NCI-H460 (cell line): ENCODE results near the gene ACSF2. TPM values are rescaled to one million over a fixed set of nuclear protein-coding genes. Genes with fewer than 3 reads are reported as not detected.
A peak's percentile ranks its signal among the peaks of the same experiment; 100 is the strongest.
"Not testable (repeated sequence)": the region's sequence is repeated elsewhere in the genome, so short reads cannot be mapped to it uniquely, and the experiment has no call there.

Experiments
- DNase-seq: peaks from one replicate; pipeline ENCODE4 v3.0.0-alpha.2; 2016; ENCODE audit warnings: low read depth; ENCODE audit errors: extremely low read depth
- total RNA-seq: library from RNA; depleted of rRNA; stranded (reverse); fragments of >200 nt; shearing (Covaris generic); gene quantifications from 2 replicates; pipeline ENCODE4 v1.2.3, GENCODE V29; 2014

The ACSF2 gene
- total RNA-seq, 1 experiment from 2014 or later = 11.7 TPM

DNA sequence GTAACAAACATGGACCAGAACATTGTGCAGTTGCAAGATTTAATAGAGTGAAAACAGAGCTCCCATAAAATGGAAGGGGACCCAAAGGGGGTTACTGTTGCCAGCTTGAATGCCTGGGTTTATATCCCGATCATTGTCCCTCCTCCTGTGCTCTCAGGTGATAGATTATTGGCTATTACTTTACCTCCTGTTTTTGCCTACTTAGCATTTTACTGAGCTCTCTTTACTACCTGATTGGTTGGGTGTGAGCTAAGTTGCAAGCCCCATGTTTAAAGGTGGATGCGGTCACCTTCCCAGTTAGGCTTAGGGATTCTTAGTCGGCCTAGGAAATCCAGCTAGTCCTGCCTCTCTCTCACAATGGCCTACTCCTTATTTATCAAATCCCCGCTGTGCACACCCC is 20.7 kb upstream of the ACSF2 start:
- DNase-seq = not testable (repeated sequence)

DNA sequence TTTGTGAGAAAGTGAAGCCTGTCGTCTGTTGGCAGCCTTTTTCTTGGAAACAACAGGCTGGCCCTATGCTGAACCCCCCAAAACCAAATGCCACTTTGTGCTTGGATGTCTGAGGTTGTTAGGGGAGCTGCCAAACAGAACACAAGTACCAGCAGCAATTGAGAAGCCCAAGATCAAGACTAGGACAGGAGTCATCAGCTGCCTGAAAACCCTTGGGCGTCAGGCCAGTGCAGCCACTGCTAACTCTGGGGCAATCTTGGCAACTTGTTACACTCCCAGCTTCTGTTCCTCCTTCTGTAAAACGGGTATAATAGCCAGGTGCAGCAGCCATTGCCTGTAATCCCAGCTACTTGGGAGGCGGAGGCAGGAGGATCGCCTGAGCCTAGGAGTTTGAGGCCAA is 19.4 kb upstream of the ACSF2 start:
- no peak for DNase-seq

DNA sequence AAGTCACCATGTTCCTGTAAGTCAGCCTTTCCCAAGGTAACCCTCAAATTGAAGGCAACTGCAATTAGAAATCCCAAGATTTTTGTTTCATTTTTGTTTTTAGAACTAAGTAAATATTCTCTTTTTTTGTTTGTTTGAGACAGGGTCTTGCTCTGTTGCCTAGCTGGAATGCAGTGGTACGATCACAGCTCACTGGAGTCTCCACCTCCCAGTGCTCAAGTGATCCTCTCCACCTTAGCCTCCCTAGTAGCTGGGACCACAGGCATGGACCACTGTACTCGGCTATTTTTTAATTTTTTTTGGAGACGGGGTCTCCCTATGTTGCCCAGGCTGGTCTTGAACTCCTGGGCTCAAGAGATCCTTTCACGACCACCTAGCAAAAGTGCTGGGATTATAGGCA is 18.1 kb upstream of the ACSF2 start:
- DNase-seq = no peak

DNA sequence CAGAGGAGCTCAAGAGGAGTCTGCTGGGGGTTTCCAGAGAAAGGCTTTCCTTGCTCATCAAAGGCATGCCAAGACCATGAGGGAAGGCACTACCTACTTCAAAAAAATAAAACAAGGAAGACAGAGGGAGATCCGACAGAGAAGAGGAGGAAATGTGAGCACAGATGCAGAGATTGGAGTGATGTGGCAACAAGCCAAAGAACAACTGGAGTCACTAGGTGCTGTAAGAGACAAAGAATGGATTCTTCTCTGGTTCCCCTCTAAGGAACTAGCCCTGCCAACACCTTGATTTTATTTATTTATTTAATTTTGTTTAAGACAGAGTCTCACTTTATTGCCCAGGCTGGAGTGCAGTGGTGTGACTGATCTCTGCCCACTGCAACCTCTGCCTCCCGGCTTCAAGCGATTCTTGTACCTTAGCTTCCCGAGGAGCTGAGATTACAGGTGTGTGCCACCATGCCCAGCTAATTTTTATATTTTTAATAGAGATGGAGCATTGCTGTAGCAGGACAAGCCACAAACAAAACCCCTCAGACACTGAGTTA is 13.8 kb upstream of the ACSF2 start:
- no peak for DNase-seq

DNA sequence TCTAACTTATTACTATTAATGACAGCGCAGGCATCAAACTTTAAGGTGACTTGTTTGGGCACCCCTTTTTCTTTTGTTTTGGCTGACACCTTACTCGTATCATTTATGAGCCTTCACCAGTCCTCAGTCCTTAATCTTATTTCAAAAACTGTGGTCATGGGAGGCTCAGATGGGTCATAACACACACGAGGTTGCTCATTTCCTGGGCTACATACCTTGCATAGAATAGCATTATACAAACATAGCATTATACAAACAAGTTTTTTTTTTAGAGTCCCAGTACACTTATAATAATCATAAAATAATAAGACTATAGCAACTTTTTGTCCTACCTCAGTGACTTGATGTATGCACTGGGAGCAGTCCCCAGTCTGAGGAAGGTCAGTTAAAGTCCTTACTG is 11.2 kb upstream of the ACSF2 start:
- no peak for DNase-seq

DNA sequence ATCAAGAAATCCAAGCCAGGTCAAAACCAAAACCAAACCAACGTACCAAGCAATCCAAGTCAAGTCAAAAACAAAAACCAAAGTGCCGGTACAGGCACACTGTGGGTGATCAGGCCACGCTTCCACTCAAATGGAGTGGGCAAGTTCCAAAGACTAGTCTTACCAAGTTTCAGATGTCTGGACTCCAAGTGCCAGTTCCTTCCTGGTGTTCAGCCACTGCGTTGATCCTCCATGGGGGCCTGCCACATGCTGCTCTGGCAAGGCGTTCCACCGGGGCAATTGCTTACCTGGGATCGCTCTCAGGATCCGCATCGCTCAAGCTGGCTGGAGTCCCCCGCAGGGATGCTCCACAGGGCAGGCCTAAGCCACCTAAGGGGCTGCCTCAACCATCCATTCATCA is 6.4 kb upstream of the ACSF2 start:
- DNase-seq = not testable (repeated sequence)

DNA sequence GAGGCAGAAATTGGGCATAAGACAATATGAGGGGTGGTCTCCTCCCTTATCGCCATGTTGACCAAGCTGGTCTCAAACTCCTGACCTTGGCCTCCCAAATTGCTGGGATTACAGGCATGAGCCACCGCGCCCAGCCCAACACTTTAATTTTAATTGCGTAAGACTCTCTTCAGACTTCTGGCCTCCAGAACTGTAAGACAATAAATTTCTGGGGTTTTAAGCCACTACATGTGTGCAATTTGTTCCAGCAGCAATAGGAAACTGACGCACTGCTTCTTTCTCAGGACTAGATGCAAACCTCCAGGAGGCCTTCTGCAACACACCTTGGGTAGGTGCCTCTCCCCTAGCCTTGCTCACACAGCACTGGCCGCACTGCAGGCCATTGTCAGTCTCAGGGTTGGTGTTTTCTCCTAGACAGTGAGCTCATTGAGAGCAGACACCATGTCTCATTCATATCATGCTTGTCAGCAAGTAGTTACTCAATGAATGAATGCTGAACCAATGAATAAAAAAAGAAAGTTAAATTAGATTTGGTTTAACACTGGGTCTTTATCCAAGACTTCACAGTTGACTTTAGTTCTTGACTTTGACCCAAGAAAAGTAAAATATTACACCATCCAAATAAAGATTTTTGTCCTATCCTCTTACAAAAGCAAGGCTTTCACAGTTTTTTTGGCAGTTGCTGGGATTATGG is 5.5 kb upstream of the ACSF2 start:
- no peak for DNase-seq

DNA sequence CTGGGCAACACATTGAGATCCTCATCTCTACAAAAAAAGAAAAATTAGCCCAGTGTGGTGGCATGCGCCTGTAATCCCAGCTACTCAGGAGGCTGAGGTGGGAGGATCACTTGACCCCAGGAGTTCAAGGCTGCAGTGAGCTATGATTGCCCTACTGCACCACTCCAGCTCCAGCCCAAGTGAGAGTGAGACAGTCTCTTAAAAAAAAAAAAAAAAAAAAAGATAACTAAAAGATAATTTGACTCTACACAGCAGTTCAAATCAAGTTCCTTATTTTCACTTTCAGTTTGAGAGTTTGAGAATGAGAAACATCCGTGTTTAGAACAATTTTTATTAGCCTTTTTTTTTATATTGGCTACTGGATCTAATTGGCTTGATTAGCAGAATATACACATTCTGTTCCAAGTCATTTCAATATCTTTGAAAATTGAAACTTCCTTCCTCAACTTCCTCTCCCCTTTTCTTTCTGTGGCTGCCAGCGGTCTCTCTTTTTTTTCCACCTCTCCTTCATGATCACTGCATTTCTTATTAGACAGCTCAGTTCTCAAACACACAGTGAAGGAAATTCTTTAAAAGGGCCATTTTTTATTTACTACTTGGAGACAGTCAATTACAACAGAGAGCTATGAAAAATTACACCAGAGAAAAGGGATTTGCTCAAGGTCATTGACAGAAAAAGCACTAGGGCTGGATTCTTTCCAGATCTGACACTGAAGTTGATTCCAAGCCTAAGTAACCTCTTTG is 4.5 kb upstream of the ACSF2 start:
- no peak for DNase-seq

DNA sequence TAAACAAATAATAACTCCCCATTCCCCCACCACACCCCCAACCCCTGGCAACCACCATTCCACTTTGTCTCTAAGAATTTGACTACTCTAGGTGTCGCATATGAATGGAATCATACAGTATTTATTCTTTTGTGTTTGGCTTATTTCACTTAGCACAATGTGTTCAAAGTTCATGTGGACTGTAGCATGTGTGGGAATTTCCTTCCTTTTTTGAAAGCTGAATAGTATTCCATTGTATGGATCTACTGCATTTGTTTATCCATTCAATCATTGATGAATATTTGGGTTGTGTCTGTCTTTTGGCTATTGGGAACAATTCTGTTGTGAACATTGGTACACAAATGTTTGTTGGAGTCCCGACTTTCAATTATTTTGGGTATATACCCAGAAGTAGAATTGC is 3.3 kb upstream of the ACSF2 start:
- no peak for DNase-seq

DNA sequence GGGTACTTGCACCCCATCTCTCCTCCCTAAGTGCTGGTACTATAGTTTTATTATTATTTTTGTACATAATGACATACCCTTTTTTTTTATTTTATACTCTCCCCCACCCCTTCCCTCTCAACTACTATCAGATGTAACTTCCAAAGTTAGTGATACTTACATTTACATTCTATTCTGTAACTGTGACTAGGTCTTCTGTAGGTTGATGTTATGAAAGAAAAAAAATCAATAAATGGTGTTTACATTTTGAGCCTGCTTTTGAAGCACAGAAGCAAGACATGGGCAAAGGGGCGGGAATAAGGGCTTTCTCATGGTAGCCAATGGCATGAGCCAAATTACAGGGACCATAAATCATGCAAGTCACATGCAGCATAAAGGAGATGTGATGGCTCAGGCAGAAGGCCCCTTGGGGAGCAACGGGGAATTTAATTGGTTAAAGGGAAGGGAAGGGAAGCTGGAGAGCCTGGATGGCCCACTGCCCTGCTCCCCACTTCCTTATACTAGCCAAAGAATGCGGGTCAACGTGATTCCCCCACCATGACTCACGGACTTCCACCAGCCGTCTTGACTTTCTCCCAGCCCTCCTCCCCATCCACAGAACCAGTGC is 2.4 kb upstream of the ACSF2 start:
- no peak for DNase-seq

DNA sequence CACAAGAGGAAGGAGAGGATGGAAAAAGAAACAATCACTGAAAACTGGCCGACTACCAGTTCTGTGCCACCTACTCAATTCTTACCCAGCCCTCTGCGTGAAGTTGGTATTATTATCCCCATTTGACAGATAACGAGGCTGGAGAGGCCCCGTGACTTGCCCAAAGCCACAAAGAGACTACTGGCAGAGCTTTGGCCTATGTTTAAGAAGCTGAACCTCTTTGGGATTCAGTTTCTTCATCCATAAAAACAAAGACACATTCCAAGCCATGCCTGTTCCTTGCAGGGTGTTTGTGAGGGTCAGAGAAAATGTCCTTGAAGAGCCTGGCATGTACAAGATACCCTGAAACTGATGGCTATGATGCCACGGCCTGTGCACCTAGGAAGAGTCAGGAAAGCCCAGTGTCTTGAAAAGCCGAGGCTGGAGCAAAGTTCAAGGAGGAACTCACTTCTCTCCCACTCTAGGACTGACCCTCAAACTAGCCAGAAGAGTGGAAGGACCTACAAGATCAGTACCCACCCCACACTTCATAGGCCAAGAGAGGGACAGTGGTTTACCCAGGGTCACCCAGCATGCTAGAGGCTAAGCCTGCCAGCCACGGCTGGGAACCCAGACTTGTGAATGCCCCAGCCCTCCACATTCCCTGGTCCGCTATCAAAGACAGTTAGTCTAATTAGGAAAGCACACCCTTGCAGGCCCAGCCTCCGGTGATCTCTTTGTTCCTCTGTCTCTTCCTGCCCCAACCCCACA is 1.6 kb upstream of the ACSF2 start:
- DNase-seq = no peak

DNA sequence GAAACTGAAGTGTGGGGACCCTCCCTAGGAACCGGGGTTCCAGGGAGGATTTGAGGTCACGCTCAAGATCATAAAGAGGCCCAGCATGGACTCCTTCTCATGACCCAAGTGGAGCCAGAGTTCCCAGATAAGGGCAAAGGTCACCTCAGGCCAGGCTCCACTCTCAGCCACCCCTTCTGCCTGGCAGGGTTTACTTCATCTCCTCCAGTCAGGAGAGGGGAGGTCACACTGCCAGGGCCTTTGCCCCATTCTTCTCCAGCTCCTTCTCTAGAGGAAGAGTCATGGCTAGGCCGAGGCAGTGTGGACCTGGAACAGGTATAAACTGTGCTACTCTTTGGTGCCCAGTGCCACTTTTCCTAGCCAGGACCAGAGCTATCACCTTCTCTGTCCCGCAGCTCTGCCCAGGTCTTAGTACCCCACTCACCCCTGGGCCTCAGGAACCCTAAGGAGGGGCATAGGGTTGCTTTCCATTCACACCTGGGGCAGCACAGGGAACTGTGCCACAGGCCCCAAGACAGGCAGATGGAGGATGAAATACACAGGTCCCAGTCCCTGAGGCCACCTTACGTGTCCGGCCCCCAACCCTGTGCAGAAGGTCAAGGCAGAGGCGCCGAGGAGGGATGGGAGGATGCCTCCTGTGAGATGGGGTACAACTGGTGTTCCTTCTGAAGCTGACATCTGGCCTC is 879 bp upstream of the ACSF2 start:
- DNase-seq = no peak

DNA sequence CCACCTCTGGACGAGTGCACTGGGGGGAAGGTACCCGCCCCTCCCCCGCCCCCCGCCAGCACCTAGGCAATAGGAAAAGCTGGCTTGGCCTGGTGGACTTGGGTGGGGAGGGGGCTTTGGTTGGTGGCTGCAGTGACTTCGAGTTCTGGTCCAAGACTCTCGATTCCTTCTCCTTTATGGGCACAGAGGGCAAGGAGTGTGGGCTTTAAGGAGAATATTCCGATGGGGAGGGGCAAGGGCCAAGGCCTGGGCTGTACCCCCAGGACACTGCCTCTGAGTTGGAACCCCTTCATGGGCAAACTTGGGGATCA is 409 bp downstream of the ACSF2 start:
- no peak for DNase-seq

DNA sequence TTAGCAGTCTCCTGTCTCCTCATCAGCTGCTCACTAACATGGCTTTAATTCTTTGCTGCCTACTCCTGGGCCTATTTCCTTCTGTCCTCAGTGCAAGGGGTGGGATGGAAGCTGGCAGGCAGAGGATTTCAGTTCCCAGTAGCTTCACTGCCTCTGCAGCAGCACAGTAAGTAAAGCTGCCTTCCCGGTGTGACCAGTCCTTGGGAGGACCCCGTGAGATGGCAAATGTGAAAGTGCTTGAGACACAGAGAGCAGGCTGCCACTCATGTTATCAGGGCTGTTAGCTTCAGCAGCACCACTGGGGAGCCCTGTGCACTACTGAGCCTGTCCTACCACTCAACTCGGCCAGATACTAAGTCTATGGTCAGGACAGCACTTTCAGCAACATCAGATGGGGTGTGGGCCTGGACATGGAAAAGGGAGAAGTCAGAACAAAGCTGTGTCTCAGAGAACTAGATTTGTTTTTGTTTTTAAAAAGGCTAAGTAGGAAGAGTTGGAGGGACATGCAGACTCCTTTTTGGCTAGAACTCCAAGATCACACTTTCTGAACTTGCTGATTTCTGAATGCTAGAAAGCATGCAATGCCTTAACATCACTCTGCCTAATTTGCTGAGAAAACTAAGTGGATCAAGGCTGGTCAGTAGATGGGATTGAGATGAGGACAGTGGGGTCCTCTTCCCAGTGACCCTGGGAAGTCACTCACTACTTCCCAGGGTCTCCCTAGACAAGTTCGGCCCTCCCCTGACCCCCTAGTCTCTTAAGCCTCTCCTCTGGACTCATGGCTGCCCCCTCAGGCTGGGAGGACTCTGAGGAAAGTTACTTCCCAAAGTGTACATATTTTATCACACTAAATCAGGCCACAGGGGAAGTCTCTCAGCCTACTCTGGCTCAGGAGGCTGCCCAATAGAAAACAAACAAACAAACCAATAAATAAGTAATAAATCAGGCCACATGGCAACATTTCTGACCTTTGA is 1.1 kb downstream of the ACSF2 start:
- DNase-seq = peak; percentile 25

DNA sequence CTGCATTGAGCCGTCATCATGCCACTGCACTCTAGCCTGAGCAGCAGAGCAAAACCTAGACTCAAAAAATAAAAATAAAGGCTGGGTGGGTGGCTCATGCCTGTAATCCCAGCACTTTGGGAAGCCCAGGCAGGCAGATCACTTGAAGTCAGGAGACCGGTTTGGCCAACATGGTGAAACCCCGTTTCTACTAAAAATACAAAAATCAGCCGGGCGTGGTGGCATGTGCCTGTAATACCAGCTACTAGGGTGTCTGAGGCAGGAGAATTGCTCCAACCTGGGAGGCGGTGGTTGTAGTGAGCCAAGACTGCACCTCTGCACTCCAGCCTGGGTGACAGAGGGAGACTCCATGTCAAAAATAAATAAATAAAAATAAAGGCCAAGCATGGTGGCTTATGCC is 2.1 kb downstream of the ACSF2 start:
- not testable (repeated sequence) for DNase-seq

DNA sequence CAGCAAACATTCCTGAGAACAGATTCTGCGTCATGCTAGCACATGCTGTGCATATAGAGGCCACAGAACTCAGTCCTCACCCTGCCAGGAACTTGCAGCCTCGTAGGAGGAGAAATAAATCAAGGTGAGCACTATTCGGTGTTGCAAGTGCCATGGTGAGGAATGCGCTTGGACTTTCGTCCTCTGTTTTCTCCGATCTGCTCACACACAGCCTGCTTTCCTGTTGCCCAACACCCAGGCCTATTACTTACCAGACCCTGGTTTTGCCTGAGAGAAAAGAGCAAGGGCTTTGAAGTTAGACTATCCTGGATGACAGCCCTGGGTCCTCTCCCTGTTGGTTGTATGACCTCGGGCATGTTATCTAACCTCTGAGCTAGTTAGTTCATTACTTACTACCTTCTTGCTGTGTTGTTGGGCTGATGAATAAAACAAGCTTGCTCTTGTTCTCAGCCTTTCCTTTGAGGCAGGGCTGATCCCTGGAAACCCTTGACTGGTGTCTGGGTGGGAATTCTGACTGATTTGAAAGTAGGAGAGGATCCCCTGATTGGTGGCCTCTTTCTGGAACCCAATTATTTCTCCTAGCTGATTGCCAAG is 2.9 kb downstream of the ACSF2 start:
- no peak for DNase-seq

DNA sequence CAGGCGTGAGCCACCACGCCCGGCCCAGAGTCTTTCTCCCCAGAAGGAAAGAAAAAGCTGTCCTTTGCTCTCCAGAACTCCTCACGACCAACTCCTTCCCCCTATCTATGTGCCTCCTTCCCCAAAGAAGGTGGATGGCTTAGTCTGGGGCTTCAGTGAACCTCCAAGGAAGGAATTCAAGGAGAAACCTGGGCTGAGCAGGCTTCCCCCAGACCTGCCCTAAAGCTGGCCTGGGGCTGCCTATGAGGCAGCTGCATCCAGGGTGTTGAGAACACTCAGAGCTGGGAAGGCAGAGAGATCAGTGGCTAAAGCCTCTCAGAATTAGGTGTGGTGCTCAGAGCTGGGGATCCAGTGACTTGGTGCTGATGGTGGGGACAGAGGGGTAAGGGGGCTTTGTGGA is 3.8 kb downstream of the ACSF2 start:
- DNase-seq = no peak

DNA sequence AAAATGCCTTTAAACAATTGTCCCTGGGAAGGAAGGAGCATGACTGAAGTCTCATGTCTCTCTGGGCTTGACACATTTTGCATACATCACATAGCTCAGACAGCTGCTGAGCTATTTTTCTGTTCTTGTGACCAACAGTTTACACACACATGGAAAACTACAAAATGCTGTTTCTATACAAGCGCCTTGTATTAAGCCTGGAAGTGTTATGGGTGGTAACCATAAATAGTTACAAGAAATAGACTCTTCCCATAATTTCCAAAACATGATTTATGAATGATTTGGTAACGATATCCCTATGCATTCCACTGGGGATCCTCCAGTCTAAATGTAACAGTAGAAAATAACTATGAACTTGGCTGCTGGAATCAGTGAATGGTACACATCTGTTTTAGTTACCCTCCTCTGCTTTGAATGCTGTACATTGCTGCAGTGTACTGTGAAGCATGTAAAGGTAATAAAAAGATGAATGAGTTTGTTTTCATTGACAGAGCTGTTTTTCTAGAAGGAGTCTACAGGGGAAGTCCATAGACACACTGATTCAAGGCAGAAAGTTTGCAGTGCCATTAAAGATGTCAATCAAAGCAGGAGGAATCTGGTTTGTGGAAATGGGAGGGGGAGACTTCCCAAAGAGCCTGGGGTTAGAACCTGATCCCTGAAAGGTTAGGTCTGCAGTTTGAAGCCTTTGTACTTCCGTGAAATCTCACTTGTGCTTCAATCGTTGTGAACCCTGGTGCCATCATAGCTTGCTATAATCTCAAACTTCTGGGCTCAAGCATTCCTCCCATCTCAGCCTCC is 5.0 kb downstream of the ACSF2 start:
- DNase-seq = no peak
